NCI-H748 treated with DMSO at 0.1 percent for 48 hours (cell line): ENCODE results near the gene KCNAB2.
"Not testable (repeated sequence)": the region's sequence is repeated elsewhere in the genome, so short reads cannot be mapped to it uniquely, and the experiment has no call there.

Experiments
- DNase-seq: peaks from one replicate; lab custom pipeline; 2025; lab: John Stamatoyannopoulos, UW

The KCNAB2 gene

DNA sequence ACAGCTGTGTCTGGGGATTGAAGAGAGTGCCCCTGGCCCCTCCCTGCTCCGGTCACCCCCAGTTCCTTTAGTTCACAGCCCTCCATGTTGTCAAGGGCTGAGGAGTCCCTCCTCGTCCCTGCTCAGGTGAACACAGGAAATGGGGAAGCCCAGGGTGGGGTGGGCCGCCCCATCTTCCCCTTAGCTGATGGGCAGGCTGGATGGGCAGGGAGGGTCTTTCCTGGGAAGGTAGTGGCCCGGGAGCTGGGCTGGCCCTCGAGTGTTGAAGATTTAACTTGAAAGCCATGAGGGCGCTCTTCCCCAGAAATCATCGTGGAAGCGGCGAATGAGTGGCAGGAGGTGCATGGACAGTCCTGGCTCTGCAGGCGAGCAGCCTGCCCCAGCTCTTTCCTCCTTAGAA is 35.1 kb upstream of the KCNAB2 start:
- no peak for DNase-seq

DNA sequence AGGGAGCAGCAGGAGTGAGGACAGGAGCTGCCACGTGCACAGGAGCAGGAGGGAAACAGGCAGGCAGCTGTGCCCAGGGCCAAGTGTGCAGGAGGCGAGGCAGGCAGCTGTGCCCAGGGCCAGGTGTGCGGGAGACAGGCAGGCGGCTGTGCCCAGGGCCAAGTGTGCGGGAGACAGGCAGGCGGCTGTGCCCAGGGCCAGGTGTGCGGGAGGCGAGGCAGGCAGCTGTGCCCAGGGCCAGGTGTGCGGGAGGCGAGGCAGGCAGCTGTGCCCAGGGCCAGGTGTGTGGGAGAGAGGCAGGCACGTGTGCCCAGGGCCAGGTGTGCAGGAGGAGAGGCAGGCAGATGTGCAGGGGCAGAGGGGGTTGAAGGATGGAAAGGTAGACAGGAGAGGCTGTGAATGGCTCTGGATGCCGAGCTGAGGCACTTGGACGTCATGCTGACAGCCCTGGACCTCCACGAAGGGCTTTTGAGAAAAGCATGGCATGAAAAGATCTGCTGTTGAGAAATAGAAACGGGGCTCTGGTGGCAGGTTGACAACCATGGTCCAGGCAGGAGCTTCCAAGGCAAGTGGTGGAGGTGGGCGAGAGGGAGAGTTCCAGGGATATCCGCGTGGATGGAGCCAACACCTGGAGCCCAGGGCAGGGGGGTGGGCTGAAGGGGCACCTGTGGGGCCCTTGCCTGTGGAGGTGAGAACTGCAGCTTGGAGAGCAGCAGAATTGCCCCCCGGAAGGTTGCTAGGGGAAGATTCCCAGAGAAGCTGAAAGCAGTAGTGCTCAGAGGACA is 34.3 kb upstream of the KCNAB2 start:
- DNase-seq: no peak

DNA sequence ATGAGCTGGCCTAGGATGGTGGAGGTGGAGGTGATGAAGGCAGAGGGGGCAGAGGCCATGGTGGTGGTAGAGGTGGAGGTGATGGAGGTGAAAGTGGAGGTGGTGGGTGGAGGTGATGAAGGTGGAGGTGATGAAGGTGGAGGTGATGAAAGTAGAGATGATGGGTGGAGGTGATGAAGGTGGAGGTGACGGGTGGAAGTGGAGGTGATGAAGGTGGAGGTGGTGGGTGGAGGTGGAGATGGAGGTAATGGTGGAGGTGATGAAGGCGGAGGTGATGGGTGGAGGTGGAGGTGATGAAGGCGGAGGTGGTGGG is 33.8 kb upstream of the KCNAB2 start:
- no peak for DNase-seq

DNA sequence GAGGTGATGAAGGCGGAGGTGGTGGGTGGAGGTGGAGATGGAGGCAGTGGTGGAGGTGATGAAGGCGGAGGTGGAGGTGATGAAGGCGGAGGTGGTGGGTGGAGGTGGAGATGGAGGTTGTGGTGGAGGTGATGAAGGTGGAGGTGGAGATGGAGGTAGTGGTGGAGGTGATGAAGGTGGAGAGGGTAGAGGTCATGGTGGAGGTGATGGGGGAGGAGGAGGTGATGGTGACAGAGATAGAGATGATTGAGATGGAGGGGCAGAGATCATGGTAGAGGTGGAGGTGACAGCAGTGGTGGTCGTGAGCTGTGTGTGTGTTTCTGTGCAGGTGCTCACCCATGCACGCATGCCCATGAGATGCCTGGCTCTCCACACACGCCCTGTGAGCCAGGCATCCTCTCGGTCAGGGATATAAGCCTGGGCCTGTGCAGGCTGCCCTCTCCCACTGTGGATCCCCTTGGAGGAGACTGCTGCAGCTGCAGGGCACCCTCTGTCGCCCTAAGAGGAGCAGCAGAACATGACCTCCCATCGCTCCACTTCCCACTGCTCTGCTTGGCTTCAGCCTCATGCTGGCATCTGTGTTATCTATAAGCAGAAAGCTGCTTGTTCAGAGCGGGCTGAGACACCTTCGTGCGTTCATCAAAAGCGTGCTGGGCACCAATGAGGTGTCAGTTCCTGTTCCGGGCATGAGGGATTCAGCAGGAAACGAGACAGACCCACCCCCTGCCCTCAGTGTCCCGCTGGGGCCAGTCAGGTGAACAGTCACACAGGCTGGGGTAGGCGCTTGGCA is 33.0 kb upstream of the KCNAB2 start:
- no peak for DNase-seq

DNA sequence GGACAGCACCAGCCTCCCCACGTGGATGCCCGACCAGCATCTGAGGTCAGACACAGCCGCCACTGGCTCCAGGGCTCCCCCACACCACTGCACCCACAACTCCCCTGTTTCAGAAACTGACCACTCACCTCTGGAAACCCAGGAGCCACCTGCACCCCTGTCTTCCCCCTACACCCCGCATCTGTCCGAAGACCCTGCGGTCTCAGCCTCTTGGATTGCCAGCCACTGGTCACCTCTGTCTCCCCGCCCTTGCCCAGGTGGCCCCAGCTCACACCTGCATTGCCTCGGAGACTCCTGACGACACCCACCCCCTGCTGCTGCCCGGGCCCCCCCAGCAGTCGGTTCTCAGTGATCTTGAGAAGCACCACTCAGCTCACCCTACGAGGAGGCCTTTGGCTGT is 32.2 kb upstream of the KCNAB2 start:
- DNase-seq: no peak

DNA sequence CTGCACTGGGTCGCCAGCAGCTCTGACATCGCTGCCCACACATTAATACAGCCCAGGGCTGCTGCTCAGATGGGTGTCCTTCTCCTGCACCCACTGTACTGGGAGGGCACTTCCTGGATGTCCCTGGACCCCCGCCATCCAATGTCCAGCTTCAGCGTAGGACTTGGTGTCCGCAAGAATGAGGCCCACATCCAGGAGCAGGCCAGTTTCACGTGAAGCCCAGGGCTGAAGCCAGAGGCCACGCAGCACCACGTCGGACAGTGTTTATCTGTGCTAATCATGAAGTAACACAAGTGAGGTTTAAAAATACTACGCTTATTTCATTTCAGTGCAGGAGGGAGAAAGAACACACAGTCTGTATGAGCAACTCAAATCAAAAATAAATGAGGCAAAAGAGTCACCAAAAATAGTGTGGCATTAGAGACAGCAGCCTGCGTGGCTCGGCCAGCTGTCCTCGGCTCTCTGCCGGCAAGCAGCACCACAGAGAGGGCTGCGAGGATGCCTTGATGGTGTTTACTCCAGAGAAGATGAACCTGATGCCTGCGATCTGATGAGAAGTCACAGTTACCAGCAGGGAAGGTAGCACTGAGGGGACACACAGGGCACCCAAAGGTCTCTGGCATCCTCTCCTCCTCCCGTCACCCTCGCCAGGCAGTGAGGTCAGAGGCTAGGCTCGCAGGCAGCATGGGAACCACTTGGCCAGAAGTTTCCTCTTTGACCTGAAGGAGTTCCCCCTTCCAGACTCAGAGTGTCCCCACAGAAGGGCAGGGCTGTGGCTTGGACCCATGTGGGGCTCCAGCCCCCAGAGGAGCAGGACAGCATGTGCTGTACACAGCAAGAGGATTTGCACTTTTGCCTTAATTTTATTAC is 31.3 kb upstream of the KCNAB2 start:
- no peak for DNase-seq

DNA sequence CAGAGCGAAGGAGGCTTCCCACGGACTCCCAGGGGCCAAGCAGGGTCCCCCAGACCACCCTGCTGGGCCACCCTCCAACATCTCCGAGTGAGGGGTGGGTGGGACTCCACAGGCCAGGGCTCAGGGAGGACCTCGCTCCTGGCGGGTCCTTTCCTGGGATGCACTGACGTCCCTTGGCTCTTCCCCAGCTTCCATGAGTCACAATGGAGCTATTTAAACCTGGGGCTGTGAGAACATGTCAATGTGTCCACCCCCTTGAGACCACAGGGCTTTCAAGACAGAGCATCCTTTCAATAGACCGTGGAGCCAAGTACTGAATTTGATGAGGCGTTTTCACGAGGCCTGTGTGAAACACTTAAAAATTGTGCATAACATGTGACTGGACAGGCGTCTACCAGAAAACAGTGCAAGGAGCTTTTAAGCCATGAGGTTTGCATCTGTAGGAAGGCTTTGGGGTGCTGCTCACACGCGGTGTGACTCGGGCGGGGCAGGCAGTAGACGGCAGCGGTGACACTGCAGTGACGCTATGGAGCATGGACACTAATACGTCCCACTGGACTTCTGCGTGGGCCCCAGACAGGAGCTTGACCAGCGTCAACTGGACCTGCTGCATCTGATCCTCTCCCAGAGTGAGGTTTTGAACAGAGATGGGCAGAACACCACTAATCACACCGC is 29.4 kb upstream of the KCNAB2 start:
- no peak for DNase-seq

DNA sequence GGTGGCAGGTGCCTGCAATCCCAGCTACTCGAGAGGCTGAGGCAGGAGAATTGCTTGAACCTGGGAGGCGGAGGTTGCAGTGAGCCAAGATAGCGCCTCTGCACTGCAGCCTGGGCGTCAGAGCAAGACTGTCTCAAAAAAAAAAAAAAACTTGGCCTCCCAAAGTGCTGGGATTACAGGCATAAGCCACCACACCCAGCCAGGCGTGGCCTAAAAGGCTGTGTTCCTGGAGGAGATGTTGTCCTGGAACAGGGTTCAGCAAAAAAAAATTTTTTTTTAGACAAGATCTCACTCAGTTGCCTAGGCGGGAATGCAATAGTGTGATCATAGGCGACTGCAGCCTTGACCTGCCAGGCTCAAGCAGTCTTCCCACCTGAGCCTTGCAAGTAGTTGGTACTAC is 28.0 kb upstream of the KCNAB2 start:
- not testable (repeated sequence) for DNase-seq

DNA sequence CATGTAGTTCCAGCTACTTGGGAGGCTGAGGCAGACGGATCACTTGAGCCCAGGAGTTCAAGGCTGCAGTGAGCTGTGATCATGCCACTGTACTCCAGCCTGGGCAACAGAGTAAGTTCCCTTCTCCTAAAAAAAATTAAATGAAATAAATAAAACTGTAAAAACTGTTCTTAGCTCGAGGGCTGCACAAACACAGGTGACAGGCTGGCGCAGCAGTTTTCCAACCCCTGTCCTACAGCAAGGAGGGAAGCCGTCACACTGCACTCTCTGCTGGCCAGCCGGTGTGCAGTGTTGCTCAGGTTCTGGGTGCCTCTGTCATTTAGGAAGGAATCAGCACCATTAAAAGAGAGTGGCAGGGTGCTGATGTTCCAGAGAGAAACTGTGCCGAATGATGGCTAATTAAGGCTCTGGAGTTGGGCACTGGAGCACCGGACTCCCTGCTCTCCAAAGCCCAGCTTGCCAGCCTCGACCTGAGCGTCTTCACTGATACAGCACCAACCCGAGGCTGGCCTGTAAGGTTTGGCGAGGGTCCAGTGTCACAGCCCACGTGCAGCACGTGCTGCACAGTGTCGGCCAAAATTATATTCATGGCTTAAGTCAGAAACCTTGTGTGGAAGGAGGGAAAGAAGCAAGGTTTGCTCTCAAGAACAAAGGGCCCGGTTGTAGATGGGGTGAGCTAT is 26.4 kb upstream of the KCNAB2 start:
- DNase-seq: no peak

DNA sequence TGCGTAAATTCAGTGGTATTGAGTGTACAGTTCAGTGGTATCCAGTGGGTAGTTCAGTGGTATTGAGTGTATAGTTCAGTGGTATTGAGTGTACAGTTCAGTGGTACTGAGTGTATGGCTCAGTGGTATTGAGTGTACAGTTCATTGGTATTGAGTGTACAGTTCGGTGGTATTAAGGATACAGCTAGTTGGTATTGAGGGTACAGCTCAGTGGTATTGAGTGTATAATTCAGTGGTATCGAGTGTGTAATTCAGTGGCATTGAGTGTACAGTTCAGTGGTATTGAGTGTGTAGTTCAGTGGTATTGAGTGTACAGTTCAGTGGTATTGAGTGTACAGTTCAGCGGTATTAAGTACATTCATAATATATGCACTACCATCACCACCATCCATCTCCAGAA is 23.5 kb upstream of the KCNAB2 start:
- DNase-seq: no peak

DNA sequence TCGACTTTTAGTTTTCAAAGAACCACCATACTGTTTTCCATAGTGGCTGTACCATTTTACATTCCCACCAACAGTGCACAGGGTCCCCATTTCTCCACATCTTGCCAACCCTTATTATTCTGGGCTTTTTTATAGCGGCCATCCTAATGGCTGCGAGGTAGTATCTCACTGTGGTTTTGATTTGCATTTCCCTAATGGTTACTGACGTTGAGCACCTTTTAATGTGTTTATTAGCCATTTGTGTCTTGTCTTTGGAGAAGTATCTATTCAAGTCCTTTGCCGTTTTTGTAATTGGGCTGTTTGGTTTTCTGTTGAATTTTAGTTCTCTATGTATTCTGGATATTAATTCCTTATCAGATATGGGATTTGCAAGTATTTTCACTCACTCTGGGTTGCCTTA is 22.3 kb upstream of the KCNAB2 start:
- DNase-seq: no peak

DNA sequence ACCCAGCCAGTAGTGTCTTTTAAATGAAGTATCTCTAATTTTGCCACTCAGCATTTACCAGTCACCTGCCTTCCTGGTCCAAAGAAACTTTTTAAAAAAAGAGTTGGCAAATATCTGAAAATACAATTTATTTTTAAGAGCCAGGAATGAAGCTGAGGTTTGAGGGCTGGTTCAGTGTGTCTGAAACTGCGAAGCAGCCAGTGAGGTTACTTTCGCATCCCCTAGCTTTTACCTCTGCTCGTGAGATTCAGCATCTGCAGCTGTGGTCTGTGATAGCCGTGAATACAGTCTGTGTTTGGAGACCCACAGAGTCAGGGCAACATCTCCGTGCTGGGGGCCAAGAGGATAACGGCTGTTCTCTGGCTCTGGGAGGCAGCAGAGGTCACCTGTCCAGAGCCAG is 21.3 kb upstream of the KCNAB2 start:
- no peak for DNase-seq

DNA sequence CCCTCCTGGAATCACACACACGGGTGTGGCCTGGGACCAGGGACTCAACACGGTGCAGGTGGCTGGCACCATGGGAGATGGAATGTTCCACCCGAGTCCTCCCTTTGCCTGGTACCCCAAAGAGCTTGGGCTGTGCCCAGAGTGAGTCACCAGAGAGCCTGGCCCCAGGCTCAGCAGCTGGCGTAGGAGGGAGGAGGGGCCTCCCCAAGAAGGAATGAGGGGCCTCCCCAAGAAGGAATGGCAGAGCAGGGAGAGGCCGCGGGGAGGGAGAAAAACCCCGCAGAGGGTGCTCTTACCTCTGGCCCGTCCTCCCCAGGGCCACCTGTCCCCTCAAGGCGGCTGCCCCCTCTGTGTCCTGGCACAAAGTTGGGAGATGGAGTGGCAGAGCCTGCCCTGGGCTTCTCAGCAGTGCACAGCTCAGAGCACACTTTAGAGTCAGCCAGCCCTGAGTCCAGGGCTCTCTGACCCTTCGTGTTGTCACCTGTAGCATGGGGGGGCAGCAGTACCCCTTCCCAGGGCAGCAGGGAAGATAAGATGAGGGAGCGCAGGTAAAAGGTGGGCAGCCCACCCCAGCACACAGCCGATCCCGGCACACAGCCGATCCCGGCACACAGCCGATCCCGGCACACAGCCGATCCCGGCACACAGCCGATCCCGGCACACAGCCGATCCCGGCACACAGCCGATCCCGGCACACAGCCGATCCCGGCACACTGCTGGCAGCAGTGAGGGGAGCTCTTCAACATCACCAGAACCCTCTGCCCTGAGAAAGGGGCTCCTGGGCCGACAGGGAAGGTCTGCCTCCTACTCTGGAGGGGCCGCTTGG is 20.2 kb upstream of the KCNAB2 start:
- no peak for DNase-seq

DNA sequence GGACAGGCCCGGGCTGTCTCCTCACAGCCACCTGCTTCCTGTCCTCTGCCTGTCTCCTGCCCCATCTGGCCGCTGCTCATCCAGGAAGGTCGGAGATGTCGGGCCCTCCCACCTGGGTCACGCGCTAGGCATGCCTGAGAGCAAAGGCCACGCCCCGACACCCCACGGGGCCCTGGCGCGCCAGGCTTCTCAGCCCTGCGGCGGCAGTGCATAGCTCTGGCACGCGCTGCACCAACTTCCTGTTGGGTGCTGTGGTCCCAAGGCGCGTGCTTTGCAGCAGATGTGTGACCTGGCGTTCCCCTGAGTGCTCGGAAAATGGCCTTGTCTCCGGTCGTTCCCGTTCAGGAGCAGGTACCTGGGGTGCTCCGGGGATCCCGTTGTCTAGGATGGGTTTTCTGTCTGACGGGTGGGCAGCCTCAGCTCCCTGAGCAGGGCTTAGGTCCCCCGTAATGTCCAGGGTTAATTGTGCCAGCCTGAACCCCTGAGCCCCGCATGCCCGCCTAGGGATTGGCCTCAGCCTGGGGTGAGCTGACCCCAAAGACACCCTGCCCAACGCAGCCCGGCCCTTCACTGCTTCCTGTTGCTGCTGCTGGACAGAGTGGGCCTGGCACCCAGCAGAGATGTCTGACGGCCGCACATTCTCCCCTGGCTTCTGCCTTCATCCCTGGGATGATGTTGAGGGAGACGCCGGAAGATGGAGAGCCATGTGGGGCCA is 19.4 kb upstream of the KCNAB2 start:
- DNase-seq: no peak

DNA sequence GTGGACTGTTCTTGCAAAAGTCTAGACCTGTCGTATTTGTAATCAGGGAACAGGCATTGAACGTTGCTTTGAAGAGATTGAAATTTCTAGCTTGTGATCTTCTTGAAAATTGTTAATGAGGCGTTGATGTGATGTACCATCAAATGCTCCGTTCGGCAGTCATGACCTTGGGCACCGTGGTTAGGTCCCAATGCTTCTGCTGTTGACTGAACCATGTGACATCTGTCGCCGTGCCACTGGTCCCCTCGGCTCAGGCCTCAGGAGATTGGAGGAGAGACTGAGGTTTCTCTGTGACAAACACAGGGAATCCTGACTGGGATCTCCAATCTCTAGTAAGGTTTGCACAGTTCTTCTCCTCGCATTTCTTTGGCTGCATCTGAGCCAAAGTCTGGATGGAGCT is 18.1 kb upstream of the KCNAB2 start:
- no peak for DNase-seq

DNA sequence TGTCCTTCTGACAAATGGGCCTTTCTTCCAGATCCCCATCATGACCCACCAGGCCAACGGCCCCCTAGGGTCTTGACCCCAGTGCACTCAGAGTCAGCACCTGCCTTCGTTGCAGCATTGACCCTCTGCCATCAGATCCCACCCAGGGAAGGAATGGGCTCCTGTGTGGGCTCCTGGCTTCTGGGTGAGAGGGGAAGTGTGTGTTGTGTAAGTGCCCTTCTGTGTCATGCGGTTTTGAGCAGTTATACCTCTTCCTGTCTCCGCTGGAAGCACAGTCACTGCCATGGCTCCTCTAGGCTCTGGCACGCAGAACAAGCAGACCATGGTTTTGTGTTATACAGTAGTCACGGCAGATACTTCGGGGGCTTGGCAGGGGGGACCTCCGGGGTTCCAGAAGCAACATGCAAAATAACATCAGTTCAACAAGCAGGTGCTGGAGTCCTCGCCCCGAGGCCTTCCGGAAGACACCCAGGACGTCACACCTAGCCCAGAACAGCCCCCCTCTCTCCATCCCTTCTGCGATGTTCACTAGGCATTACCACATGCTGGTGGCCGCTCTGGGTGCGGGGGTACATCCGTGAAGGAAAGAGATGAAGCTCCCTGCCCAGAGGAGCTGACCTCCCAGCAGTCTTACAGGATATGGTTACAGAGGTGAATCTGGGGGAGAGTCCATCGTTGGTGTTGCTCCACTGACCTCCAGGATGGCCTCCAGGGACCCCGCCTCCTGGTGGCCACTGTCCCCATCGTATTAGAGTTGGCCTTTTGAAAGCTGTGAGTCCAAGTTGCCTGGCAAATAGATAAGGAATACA is 17.4 kb upstream of the KCNAB2 start:
- DNase-seq: no peak

DNA sequence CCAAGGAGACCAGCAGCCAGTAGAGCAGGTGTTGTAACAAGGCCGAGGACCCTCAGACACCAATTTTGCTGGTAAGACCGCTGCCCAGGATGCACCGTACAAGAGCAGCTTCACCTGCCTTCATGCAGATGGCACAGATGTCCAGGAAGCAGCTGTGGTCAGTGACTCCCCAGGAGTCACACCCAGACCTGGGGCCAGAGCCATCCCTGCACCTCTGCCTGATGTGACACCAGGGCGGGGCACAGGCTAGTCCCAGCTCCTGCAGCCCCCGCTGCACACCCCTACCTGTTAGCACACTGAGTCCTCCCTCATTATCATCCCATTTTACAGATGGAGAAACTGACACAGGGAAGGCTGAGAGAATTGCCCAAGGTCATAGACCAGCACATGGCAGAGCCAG is 16.3 kb upstream of the KCNAB2 start:
- DNase-seq: no peak

DNA sequence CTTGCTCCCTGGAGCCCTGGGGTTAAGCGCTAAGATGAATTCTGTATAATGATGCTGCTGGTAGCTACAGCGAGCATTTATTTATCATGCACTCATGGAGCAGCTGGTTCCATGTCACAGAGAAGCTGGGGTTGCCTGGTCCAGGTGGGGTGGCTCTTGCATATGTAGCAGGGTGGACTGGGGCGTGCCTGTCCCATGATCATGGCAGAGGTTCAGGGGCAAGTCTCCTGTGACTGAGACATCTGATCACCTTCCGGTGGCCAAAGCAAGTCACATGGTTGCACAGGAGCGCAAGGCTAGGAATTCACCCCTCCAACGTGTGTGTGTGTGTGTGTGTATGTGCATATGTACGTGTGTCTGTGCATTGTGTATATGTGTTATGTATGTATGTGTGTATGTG is 15.6 kb upstream of the KCNAB2 start:
- no peak for DNase-seq

DNA sequence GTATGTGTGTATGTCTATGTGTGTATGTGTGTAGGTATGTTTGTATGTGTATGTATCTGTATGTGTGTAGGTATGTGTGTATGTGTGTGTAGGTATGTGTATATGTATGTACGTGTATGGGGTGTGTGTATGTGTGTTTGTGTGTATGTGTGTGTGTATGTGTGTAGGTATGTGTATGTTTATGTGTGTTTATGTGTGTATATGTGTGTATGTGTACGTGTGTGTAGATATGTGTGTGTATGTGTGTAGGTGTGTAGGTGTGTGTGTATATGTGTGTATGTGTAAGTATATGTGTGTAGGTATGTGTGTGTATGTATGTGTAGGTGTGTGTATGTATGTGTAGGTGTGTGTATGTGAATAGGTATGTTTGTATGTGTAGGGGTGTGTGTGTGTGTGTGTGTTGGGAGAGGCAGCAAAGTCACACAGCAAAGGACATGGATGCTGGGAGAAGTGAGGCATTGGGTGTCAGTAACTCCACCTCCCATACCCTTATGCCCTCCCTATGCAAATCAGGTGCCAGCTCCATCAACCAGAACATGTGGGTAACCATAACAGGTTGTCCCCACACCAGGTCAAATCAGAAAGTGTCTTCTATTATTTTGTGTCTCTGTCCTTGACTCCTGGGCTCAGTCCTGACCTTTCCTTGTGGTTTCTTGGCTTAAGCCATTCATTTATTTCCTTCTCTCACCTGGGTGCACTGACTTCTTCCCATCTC is 15.0 kb upstream of the KCNAB2 start:
- DNase-seq: no peak
